Measurements from ENCODE around the gene PHLDA3.

PHLDA3 gene

DNA sequence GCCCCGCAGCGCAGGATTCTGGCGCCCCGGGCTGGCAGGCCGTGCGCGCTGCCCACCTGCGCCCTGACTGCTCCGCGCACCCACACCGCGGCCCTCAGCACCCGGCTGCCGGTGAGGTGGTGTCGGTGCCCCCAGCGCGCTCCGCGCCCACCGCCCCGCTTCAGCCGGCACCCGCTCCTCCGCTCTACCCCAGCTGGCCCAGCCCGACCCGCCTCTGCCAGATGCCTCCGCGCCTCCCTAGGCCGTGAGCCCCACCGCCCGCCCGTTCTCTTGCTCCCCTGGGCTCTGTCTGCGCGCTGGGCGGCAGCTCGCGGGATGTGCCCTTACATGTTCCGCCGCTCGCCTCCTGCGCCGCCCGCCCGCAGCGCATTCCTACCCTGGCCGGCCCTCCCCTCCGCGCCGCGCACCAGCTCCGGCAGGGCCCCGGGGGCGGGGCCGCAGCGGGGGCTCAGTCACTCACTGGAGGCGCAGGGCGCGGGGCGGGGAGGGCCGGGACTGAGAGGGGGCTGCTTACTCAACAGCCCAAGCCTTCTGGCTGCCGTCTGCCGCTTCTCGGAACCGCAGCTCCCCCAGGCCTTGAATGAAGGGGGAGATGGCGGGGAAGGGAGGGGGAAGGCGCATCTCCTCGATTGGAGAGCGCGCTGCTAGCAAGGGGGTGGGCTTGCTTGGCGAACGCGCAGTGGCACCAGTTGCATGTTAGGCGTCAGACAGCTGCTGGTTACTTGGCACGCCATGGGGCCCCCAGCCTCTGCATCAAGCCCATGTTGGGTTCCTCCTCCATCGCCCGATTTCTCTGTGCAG is at the start of gene PHLDA3:
TSS of gene PHLDA3 (minus strand) at position 345 of the 801 bp plus-strand sequence. CDS start 402 bp downstream, outside the sequence.
- peak in 13 of 14 donors; percentile 33 to 95 (median 76) for DNase-seq

GRCh38 chr1:201518071-201518470 is 49.1 kb upstream of the PHLDA3 start:
- DNase-seq: no peak

GRCh38 chr1:201517631-201518030 is 48.6 kb upstream of the PHLDA3 start:
- DNase-seq: no peak

GRCh38 chr1:201516511-201517127 is 47.6 kb upstream of the PHLDA3 start:
- no peak for DNase-seq

GRCh38 chr1:201515895-201516294 is 46.9 kb upstream of the PHLDA3 start:
- no peak for DNase-seq

- DNase-seq: no peak
These were observed 46.2 kb upstream of the PHLDA3 start for GRCh38 chr1:201515062-201515750.

DNA sequence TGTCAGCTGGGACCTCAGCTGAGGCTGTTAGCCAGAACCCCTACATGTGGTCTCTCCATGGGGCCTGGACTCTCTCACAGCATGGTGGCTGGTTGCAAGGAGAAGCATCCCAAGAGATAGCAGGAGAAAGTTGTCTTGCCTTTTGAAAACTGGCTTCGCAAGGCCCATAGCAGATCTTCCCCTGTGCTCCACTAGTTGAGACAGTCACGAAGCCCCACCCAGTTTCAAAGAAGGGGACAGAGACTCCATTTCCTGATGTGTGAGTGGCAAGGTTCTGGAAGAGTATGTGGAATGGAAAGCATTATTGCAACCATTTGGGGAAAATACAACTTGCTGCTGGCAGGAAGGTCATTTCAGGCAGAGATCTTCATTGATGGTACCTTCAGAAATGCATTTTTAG is 45.5 kb upstream of the PHLDA3 start:
- no peak for DNase-seq

- no peak for DNase-seq
These were observed 44.7 kb upstream of the PHLDA3 start for GRCh38 chr1:201513498-201514243.

DNA sequence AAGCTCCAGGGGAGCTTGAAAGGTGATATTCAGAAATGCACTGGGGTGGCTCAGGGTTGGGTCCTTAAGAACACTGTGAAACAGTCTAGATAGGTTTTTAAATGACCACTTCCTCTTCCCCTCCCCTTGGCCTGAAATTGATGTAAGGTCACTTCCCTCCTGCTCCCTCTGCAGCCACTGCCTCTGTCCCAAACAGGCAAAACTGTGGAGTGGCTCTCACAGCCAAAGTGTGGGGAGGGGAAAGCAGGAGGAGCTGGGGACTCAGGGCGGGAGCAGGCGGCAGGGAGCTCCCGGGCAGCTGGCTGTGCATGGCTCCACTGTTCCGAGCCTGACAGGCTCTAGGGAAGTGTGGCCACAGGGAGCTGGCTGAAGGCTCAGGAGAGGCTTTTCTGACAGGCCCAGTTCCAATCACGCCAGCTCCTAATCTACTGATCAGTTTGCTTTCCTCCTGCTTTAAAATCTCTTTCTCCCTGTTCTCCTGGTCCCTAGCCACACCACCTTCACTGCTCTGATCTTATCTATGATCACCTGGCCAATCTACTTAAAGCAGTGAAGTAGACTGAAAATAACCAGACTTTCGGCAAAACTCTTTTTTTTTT is 43.1 kb upstream of the PHLDA3 start:
- DNase-seq: peak in 9 of 14 donors; percentile 32 to 86 (median 66)

GRCh38 chr1:201511396-201511940 is 42.5 kb upstream of the PHLDA3 start:
- DNase-seq: no peak

- no peak for DNase-seq
These were observed 41.7 kb upstream of the PHLDA3 start for GRCh38 chr1:201510734-201511133.

- DNase-seq: no peak
These were observed 40.8 kb upstream of the PHLDA3 start for GRCh38 chr1:201509601-201510374.

DNA sequence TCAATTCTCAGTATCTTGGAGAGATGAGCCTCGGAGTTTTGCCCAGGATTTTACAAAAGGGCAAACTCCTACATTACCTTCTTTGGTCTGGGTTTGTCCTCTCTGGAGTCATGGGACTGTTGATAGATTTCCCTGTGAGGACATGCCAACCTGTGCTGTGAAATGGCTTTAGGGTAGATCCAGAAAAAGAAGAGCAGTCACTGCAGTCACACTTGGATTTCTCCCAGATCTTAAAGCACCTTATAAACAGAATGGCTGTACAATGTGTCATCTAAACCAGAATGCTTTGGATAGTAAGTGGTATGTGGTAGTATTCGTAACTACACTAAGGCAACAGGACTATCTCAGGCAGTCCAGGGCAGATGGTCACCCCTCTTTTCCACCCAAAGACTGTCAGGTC is 39.8 kb upstream of the PHLDA3 start:
- no peak for DNase-seq

- DNase-seq: no peak
These were observed 38.3 kb upstream of the PHLDA3 start for GRCh38 chr1:201507360-201507675.

DNA sequence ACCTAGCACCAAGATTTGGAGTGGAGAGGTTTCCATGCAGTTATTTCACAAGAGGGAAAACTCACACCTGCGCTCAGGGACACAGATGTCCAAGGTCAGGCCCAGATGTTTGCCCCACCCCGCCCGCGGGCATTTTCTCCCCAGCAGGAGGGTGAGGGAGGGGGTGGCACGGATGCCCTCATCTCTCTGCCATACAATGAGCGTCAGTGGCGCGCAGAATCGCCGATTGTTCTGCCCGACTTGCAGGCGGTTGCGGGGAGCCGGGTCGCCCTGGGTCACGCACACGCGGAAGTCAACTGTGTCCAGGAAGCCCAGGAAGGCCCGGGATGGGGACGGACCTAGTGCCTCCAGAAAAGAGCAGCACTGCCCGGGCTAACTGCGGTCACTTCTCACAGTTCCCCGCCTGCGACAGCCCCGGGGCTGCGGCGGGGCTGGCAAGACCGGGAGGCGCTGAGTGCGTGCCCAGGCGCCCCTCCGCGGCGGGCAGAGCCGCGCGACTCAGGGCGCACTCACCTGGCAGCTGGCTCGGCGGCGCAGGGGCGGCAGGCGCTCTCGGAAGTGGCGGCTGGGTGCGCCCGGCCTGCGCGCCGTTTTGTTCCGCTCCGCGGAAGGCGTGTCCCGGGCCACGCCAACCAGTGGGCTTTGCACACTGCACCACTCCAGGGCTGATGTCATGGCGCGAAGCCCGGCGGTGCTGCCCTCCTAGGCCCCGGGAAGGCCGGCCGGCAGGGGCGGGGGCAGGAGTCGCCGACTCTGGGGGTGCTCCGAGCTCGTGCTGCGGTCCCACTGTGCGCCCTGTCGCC is 37.8 kb upstream of the PHLDA3 start, which contains the start of gene CSRP1:
TSS of gene CSRP1 (minus strand) at position 567 of the 803 bp plus-strand sequence. CDS start 10,820 bp downstream, outside the sequence.
- DNase-seq: peak in 13 of 14 donors; percentile 16 to 90 (median 81)

DNA sequence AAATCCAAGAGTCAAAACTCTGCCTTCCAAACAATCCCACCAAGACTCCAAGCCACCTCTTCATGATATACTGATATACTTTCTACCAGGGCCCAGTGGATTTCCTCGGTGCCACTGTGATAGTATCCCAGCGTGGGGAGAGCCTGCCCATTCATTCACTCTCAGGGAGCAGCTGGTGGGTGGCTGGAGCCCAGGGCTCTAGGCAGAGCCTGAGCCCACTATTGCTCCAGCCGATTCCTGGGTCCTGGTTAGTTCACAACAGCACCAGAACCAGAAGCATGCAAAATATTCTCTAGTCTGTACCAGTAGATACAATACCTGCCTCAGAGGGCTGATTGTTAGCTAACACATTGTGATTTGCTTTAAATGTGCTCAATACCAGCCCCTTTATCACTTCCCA is 37.1 kb upstream of the PHLDA3 start:
- no peak for DNase-seq

DNA sequence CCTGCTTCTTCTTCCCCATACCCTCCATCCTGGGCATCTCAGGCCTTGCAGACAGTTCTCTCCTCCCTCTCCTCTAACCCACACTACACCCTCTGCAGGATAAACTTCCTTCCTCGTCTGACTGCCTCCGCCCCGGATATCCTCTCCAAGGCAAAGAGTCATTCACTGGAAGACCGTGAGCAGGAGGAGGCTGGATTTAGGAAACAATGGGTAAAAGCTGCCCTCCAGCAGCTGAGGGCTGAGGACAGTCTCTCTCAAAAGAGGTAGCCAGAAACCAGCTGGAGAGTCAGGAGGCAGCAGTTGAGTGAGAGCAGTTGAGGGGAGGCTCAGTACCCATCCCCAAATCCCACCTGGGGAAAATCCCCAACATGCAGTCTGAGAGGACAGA is 36.5 kb upstream of the PHLDA3 start:
- DNase-seq: no peak

- no peak for DNase-seq
These were observed 36.0 kb upstream of the PHLDA3 start for GRCh38 chr1:201504799-201505502.

GRCh38 chr1:201504179-201504631 is 35.2 kb upstream of the PHLDA3 start:
- no peak for DNase-seq
